ENCODE results near the gene GRAMD2A. TPM values are rescaled to one million over a fixed set of nuclear protein-coding genes. Genes with fewer than 3 reads are reported as not detected.

Gene GRAMD2A
- polyA plus RNA-seq, 3 donors, result 4.6 to 7.8 (median 6.4) TPM

DNA sequence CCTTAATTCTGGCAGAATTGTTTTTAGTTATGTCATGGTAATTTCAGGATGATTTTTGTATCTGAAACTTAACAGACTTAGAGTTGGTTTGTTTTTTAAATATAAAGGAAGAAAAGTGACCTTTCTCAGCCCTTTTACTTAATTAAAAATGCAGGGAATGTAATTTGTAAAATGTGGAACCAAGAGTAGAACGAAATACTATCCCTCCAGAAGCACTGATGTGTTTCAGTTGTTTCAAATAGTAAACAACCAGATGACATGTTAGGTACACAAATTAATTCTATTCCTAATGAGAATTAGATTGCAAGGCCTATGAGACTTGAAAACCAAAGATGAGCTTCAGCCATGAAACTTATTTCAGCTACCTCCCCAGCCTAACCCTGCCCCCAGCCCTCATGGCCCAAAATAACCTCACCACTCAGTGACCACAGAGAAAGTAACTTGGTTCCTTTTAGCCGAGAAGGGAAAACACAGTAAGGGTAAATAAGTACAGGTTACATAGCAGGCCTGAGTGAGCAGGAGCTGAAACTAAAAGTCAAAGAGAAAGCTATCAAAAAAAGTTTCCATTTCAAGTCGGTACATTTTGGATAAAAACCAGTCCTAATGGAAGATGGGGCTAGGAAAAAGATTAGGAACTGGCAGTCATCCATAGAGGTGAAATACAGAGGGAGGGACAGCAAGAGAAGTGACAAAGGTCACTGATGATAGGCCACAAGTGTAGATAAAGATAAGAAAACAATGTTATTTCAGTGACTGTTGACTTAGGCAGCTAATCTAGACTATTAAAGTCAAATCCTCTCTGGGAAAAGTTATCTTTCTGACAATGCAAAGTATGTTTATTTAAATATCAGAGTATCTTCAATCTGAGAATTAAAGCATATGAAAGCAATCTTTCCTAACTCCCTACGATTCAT lies 56.2 kb downstream of the GRAMD2A start:
- no peak for DNase-seq (ENCODE audit: low read depth in 3 of 3, low spot score in 2 of 3)

DNA sequence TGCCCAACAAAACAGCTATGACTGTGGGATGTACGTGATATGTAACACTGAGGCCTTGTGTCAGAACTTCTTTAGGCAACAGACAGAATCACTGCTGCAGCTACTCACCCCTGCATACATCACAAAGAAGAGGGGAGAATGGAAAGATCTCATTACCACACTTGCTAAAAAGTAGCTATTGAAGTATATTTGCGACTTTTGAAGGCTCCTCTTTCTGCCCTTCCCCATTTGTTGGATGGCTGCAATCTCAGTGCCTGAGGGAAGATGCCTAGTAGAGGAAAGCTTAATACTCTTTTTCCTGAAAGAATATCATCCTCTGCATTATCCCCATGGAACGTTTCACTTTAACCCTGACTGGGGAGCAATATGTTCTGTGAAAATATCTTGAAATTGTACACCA lies 57.5 kb downstream of the GRAMD2A start:
- no peak for DNase-seq (ENCODE audit: low read depth in 3 of 3, low spot score in 2 of 3)

DNA sequence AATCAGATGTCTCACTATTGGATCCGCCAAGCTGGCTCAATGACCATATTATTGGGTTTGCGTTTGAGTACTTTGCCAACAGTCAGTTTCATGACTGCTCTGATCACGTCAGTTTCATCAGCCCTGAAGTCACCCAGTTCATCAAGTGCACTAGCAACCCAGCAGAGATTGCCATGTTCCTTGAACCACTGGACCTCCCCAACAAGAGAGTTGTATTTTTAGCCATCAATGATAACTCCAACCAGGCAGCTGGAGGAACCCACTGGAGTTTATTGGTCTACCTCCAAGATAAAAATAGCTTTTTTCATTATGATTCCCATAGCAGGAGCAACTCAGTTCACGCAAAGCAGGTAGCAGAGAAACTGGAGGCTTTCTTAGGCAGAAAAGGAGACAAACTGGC lies 57.9 kb downstream of the GRAMD2A start:
- no peak for DNase-seq (ENCODE audit: low read depth in 3 of 3, low spot score in 2 of 3)

DNA sequence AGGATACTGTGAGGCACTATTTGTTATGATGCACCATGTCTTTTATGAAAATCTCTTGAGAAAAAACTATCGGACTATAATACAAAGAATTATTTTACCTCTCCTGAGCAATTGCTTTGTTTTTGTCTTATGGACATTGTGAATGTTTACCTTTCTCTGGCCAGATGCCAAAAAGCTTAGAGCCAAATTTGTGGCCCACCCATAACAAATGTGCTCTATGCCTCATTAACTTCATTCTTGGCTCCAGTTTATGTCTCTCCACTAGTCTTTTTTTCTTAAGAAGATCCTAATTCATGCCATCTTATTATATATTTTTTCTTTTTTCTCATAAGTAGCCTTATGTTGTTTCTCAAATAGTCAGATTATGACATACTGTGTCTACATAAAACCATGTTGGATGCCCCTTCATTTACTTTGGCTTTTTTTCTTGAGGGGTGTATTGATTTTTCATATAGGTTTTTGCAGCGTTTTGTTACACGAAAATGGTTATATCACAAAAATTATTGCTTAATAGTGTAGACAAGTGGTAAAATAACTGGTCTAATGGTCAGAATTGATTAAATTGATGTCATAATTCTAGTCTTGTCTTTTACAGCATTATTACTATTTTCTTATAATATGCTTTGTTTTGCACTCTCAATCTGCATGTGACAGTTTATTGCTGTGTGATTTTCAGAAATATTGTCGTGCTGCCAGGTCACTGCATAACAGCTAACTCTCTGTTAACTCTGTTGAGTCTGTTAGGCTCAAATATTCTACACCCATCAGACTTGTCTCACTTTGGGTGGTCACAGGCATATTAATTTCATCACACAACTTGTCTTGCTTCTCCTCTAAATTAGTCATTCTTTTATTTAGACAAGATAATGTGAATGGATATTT lies 61.2 kb downstream of the GRAMD2A start:
- no peak for DNase-seq (ENCODE audit: low read depth in 3 of 3, low spot score in 2 of 3)

DNA sequence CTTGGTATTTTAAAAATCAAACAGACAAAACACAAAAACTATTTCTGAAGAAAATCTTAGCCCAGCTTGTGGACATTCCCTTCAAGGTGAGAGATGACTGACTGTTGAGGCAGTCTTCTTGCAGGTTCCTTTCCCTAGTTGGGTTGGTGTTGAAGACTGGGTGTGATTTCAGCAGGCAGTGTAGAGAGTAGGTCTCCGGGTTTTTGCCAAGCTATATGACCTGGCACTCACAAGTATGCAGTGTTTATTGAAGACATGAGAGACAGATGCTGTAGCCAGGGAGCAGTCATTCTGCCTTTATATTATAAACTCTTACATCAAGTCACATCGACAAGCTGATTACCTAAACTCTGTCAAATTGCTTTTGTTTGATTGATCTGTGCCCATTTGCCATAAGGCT lies 61.9 kb downstream of the GRAMD2A start:
- no peak for DNase-seq (ENCODE audit: low read depth in 3 of 3, low spot score in 2 of 3)

DNA sequence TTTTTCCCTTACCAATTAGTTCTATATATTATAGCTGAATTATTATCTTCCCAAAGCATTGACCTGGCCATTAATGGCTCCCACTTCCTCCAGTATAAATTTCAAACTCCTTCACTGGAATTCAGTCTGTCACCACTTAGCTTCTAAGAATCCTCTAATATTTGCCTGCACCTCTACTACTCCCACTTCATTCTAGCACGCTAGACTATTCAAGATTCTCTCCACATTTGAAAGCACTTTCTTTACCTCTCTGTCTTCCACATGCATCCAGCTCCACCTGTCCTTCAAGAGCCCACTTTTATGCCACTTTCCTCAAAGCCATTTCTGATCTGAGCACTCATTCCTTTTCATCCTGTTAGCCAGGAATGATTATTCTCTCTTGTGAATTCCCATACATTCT lies 64.4 kb downstream of the GRAMD2A start:
- DNase-seq (ENCODE audit: low read depth in 3 of 3, low spot score in 2 of 3), result no peak

DNA sequence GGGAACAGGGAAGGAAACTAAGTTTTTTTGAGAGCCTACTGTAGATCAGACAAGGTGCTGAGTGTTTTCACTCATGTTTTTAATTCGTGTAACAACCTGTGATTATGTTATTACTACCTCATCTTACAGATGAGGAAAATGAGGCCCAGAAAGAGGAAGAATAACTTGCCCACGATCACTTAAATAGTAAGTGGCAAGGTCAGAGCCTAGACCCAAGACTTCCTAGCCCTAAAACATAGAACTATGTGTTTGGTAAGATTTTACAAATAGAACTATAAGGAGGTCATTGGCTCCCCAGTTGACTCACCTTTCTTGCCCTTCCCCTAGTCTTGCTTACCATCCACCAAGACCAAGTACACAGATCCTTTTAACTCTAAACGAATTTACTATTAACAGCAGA lies 65.7 kb downstream of the GRAMD2A start:
- no peak for DNase-seq (ENCODE audit: low read depth in 3 of 3, low spot score in 2 of 3)

DNA sequence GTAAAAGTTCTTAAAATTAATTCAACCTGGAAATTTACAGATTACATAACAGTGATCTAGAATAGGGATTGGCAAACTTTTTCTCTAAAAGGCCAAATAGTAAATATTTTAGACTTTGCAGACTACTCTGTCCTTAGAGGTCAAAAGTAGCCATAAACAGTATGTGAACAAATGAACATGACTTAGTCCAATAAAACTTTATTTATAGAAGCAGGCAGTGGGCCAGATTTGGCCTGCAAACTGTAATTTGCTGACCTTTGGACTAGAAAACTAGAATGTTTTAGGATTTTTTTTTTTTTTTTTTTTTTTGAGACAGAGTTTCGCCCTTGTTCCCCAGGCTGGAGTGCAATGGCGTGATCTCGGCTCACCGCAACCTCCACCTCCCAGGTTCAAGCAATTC lies 67.3 kb downstream of the GRAMD2A start:
- DNase-seq (ENCODE audit: low read depth in 3 of 3, low spot score in 2 of 3), result no peak

DNA sequence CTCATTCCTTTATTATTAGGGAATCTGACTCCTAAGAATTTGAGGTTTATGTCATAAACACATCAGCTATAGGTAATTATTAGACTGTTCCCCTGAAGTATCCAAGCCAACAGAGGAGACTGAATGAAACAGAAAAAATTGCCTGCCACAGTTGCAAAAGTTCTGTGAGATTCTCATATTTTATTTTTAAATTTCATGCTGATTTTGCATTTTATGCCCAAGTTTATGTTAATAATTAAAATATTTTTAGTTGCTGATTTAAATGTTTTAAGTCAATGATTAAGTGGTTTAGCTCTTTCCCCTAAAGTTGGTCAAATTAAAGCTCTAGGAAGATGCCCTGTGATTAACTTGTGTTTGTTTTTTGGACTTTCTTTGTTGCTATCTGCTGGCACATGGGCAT lies 69.2 kb downstream of the GRAMD2A start:
- no peak for DNase-seq (ENCODE audit: low read depth in 3 of 3, low spot score in 2 of 3)

DNA sequence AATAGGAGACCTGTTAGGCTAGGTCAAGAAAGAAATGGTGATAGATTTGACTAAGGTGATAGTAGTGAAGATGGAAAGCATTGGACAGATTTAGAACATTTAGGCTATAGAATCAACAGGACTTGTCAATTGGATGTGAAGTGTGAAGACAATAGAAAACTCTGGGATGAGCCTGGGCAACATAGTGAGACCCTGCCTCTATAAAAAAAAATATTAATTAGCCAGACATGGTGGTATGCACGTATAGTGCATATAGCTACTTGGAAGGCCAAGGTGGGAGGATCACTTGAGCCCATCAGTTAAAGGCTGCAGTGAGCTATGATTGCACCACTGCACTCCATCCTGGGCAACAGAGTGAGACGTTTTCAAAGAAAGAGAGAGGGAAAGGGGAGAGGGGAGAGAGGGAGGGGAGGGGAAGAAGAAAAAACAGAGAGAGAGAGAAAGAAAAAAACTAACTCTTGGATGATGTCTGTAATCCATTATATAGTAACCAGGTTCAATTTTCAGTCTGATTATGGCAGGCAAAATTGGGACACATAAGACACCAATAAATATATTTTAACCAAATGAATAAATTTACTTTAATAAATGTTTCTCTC lies 69.8 kb downstream of the GRAMD2A start:
- DNase-seq (ENCODE audit: low read depth in 3 of 3, low spot score in 2 of 3), result no peak

DNA sequence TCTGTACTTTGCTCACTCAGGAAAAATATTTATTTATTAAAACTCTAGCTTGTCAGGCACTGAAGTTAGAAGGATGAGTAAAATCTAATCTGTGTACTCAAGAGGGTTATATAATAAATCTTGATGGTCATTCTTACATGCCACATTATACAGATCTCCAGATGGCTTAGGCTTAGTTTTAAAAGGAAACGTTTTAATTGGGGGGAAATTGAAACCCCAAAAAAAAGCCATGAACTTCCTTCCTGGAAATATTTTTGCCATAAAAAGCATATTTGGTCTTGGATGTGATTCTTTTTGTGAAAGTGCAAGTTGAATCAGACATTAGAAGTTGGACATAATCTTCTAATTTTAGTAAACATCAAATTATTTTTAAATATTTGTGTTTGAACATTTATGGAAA lies 73.4 kb downstream of the GRAMD2A start:
- DNase-seq (ENCODE audit: low read depth in 3 of 3, low spot score in 2 of 3), result no peak

DNA sequence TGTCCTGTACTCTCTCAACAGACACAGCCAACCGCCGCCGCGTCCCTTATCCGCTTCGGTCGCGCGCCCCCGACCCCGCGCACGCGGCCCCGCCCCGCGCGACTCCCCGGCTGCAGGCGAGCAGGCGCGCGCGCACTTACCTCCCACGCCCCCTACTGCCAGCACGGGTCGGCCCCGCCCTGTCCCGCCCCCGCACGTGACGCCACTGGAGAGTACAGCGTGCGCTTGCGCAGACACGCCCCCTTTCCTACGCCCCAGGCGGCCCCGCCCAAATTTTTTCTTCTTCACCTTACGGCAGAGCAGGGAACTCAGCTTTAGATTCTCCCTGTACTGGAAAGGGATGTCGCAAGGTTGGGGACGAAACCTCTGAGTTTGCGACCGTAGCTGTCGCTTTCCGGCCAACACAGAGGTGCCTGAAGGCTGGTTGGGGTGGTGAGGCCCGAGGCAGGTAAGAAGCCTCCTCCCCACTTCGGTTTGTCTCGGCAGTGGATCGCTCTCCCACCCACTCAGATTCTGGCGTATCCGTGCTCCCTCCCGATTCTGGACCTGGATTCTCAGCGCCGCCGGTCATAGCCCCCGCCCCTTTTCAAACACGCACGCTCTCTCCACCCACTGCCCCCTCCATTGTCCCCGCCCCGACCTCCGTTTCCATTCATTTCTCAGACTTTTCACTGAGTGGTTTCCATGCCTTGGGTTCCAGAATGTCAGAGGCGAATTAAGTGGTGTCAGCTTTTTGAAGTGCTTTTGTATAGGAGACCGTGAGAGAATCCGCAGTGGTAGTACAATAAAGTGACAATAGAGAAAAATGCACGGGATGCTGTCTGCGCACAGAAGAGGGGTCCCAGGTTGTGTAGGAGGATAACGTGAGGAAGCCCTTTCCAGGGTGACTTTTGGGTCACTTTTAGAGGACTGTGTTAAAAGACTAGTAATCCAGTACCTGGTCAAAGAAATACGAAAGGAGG lies 79.3 kb downstream of the GRAMD2A start, which contains the start of the genes MYO9A and SENP8:
MYO9A (minus strand) TSS at position 134 of the 962 bp plus-strand sequence. CDS start 71,587 bp downstream, outside the sequence.
SENP8 (plus strand) TSS at position 387 of the 962 bp plus-strand sequence. CDS start 21,221 bp downstream, outside the sequence.
- DNase-seq (ENCODE audit: low read depth in 3 of 3, low spot score in 2 of 3), result peak; percentile 93 to 97 (median 93)

DNA sequence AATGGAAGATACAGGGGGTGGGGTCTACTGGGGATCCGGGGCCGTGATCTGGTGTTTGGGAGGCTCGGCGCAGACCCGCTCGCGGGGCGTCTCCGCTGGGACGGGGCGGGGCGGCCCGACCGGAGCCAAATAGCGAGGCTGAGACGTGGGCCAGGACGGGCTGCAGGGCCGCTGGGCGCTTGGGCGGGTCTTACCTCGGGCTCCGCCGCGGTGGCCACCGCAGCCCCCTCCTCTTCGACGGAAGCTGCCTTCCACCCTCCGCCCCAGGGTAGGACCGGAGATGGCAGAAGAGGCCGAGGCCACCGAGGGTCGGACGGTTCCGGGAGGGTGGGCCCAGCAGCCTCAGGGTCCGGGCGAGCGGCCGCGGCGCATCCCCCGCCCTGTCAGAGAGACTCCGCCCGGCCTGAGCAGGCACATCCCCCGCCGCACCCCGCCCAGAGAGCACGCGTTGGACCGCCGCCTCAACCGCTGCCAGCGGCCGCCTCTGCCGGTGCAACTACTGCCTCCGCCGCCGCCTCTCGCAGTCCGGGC lies 80.0 kb downstream of the GRAMD2A start:
- DNase-seq (ENCODE audit: low read depth in 3 of 3, low spot score in 2 of 3), result peak in 2 of 3 donors; percentile 27 to 66

DNA sequence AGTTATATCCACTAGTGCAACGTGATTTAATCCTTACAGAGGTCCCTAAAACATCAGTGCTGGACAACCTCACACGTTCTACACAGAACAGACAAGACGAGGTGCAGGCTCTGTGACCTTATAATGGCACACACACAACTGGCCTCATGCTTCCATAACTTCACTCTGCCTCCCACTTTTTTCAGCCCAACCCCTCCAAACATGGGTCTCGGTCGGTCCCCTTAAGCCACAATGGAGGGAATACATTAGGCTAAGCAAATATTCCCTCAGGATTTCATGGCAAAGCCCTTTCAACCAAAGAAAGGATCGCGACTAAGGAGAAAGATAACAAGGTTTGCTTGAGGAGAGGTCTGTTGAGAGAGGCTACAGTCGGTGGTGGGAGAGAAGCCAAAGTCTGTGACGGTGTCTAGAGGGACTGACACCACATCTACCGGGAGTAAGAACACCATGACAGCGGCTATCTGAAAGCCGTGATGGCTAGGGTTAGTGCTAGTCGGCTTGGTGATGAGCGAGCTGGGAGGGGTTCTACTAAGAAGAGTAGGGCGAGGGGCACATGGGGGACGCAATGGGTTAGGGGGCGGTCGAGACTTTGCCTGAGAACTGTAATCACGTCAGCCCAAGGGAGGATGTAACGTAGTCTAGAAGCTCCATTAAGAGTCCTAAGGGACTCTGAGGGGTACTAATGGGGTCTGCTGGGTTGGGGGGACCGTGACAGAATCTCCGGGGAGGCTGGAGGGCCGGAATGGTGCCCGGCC lies 80.7 kb downstream of the GRAMD2A start:
- peak in 1 of 3 donors; percentile 33 for DNase-seq (ENCODE audit: low read depth in 3 of 3, low spot score in 2 of 3)

DNA sequence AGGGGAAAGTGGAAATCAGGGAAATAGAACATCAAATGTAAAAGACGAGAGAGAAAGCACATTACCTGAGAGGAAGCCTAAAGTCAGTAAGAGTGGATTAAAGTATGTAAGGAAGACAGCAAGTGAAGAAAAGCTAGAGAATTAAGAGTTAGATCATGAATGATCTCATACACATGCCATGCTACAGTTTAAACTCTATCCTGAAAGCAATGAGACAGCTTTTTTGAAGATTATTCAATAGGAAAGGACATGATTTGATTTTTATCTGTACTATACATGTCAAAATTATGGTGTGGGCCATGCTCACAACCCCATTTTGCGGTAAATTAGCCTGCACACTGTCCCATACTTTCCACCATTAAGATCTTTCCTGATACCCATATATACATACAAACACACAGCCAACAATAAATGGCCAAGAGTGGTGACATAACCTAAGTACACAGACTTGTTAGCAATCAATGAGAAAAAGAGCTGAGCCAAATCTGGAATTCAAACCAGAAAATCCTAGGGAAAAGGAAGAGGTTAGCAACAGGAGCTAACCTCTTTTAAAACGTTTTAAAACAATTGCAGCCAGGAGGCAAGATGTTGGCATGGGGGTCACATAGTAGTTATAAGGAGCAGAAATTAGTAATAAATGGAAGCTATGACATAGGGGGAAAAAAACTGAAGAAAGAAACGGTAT lies 84.1 kb downstream of the GRAMD2A start:
- no peak for DNase-seq (ENCODE audit: low read depth in 3 of 3, low spot score in 2 of 3)

DNA sequence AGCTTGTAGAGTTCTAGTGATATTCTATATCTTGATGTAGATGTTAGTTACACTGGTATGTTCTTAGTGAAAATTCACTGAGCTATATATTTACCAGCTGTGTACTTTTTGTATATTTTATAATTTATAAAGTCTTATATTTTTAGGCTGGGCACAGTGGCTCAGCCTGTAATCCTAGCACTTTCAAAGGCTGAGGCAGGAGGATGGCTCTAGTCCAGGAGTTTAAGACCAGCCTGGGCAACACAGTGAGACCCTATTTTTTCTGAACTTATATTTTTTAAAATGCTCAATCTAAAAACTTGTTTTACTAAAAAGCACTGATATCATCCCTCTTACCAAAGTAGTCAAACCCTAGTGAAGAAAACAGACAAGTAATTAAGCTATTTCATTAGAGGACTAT lies 84.8 kb downstream of the GRAMD2A start:
- DNase-seq (ENCODE audit: low read depth in 3 of 3, low spot score in 2 of 3), result no peak

DNA sequence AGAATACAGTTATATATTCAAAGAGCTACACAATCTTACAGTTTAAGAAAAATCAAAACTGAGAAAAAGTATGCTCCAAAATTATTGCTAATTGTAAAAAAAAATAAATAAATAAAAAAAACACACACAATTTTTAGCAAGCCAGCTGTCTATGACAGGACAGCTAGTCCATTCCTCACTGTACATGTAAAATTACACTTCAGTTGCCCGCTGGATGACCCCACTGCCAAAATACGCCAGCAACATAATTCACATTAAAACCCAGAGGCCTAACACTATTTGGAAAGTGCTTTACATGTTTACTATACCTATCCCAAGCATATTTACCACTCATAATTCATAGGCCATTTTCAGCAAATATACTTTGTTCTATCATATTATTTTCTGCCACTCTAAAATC lies 85.5 kb downstream of the GRAMD2A start:
- DNase-seq (ENCODE audit: low read depth in 3 of 3, low spot score in 2 of 3), result no peak

DNA sequence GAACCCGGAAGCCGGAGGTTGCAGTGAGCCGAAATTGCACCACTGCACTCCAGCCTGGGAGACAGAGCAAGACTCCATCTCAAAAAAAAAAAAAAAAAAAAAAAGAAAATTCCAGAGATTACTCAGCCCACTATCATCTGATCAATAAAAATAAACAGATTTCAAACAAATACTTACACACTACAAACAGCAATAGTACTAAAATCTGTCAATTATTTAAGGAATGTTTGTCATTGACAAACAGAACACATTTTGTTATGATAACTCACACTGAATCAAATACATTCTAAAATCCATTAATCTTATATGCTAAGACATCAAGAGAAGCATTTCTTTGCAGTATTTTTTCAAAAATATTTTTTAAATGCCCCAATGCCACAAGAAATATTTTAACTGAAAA lies 87.2 kb downstream of the GRAMD2A start:
- no peak for DNase-seq (ENCODE audit: low read depth in 3 of 3, low spot score in 2 of 3)
